Suprapubic skin (tissue), 4 donors: ENCODE data around the gene CCDC3. TPM values are rescaled to one million over a fixed set of nuclear protein-coding genes. Genes with fewer than 3 reads are reported as not detected.
"Not testable (repeated sequence)": the region's sequence is repeated elsewhere in the genome, so short reads cannot be mapped to it uniquely, and the experiment has no call there.

Experiments used
- DNase-seq, 2 donors: peaks; one replicate each; pipeline ENCODE4 v3.0.0-alpha.2; 2019; ENCODE audit warnings: low spot score in 2 of 2
- H3K27ac ChIP-seq: fragments of 200-600 bp; sonication (generic); one replicate; pipeline ENCODE4 v1.5.1; 2019
- H3K27me3 ChIP-seq: fragments of 200-600 bp; sonication (generic); one replicate; pipeline ENCODE4 v1.5.1; 2019
- H3K36me3 ChIP-seq: fragments of 200-600 bp; sonication (generic); one replicate; pipeline ENCODE4 v1.5.1; 2019
- H3K4me1 ChIP-seq: fragments of 200-600 bp; sonication (generic); one replicate; pipeline ENCODE4 v1.5.1; 2019
- H3K4me3 ChIP-seq: fragments of 200-600 bp; sonication (generic); one replicate; pipeline ENCODE4 v1.5.1; 2019; ENCODE audit warnings: mild to moderate bottlenecking
- H3K9me3 ChIP-seq: fragments of 200-600 bp; sonication (generic); one replicate; pipeline ENCODE4 v1.5.1; 2019
- EP300 ChIP-seq: sonication (generic); formaldehyde crosslinking; IDR thresholded peaks from one replicate; pipeline ENCODE4 v1.6.1; 2017; ENCODE audit warnings: antibody characterized with exemption
- POLR2A ChIP-seq, 2 donors: fragments of 450-650 bp; IDR thresholded peaks; one replicate each; pipeline ENCODE4 v1.6.1; 2017; ENCODE audit warnings: antibody characterized with exemption in 2 of 2, mild to moderate bottlenecking in 2 of 2, moderate library complexity in 2 of 2
- POLR2AphosphoS5 ChIP-seq, 3 donors: sonication (generic); formaldehyde crosslinking; IDR thresholded peaks; one replicate each; pipeline ENCODE4 v1.6.1; 2017; ENCODE audit warnings: antibody characterized with exemption in 3 of 3
- WGBS: methylation state at CpG from one replicate; pipeline ENCODE4 v1.1.5; 2018; 5-methylcytosine and 5-hydroxymethylcytosine counted together
- total RNA-seq, 4 donors: library from RNA; depleted of rRNA; stranded (reverse); fragments of >200 nt; gene quantifications; one replicate each; pipeline ENCODE4 v1.1.0, GENCODE V29; 2016
- TF ChIP-seq, protein P1 (sequence below), 2 donors: fragments of 200-600 bp in 1 of 2; fragments of 450-650 bp in 1 of 2; sonication (generic) in 1 of 2; IDR thresholded peaks; one replicate each; pipeline ENCODE4 v1.5.1; 2016 to 2019; ENCODE audit warnings: antibody characterized with exemption in 2 of 2, mild to moderate bottlenecking in 1 of 2, moderate library complexity in 1 of 2

CCDC3 gene
- total RNA-seq, 4 donors from 2014 or later: 31.3 to 124 (median 60.2) TPM

DNA sequence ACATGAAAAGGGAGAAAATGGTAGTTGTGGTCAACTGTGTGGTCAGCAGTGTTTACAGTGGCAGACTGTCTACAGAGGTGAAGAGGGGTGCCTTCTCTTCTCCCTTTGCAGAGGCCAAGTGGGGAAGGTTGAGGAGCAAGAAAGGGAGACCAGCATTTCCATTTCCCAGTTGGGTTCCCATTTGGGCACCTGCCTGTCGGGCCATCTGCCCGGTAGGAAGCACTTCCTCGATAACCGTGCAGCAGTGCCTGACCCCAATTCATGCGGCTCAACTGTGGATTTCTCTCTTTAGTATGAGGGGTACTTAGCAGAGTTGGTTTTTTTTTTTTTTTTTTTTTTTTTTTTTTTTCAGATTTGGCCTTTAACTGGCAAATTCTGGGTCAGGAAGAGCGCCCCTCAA lies 127.0 kb downstream of the CCDC3 start:
- DNase-seq: no peak
- Histone ChIP-seq H3K27ac (no peak overlapping the region), H3K9me3 (no peaks in the 10 kb centered on the region), H3K4me3 (no peak overlapping the region), H3K27me3 (no peaks in the 10 kb centered on the region), H3K36me3 (no peaks in the 10 kb centered on the region), H3K4me1 (peaks cover 14% of the 10 kb centered on the region)
- 95% methylated on average over 6 of the region's 6 CpGs for WGBS
- no peak for TF ChIP-seq POLR2A (IDR thresholded peaks at IDR 0.05)
- no peak for TF ChIP-seq POLR2AphosphoS5 (IDR thresholded peaks at IDR 0.05)
- TF ChIP-seq EP300: no peak
- TF ChIP-seq, protein P1, sequence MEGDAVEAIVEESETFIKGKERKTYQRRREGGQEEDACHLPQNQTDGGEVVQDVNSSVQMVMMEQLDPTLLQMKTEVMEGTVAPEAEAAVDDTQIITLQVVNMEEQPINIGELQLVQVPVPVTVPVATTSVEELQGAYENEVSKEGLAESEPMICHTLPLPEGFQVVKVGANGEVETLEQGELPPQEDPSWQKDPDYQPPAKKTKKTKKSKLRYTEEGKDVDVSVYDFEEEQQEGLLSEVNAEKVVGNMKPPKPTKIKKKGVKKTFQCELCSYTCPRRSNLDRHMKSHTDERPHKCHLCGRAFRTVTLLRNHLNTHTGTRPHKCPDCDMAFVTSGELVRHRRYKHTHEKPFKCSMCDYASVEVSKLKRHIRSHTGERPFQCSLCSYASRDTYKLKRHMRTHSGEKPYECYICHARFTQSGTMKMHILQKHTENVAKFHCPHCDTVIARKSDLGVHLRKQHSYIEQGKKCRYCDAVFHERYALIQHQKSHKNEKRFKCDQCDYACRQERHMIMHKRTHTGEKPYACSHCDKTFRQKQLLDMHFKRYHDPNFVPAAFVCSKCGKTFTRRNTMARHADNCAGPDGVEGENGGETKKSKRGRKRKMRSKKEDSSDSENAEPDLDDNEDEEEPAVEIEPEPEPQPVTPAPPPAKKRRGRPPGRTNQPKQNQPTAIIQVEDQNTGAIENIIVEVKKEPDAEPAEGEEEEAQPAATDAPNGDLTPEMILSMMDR (IDR thresholded peaks at IDR 0.05): no peak

DNA sequence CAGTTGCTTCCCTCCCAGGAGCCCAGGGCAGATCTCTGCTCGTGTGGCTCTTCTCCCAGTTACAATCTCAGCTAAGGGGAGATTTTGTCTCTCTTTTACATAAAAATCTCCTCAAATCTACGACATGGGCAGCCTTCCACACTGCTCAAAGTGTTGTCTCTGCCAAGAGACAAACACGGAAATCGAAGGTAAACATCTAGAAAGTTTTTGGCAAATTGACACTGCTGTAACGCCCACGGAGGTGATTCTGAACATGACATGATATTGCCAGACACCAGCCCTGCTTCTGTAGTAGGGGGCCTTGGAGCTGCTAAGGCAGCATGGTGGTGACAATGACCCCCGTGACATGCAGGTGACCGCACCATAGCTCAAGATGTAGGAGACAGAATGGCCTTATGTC lies 128.3 kb downstream of the CCDC3 start:
- Histone ChIP-seq H3K9me3 (no peaks in the 10 kb centered on the region), H3K27ac (no peak overlapping the region), H3K4me3 (no peak overlapping the region), H3K36me3 (no peaks in the 10 kb centered on the region), H3K4me1 (peaks cover 14% of the 10 kb centered on the region), H3K27me3 (no peaks in the 10 kb centered on the region)
- WGBS: 51% methylated on average over 8 of the region's 8 CpGs
- no peak for TF ChIP-seq EP300
- TF ChIP-seq POLR2AphosphoS5 (IDR thresholded peaks at IDR 0.05): no peak
- TF ChIP-seq, protein P1 (IDR thresholded peaks at IDR 0.05): no peak
- TF ChIP-seq POLR2A (IDR thresholded peaks at IDR 0.05): no peak
- no peak for DNase-seq

GRCh38 chr10:12872577-12872976 lies 128.9 kb downstream of the CCDC3 start:
- no peak for DNase-seq
- Histone ChIP-seq H3K27ac (no peak overlapping the region), H3K4me3 (no peak overlapping the region), H3K36me3 (no peaks in the 10 kb centered on the region), H3K4me1 (peaks cover 14% of the 10 kb centered on the region), H3K27me3 (no peaks in the 10 kb centered on the region), H3K9me3 (no peaks in the 10 kb centered on the region)
- WGBS: 90% methylated on average over 9 of the region's 9 CpGs
- no peak for TF ChIP-seq POLR2A (IDR thresholded peaks at IDR 0.05)
- no peak for TF ChIP-seq EP300
- TF ChIP-seq, protein P1 (IDR thresholded peaks at IDR 0.05): no peak
- no peak for TF ChIP-seq POLR2AphosphoS5 (IDR thresholded peaks at IDR 0.05)

DNA sequence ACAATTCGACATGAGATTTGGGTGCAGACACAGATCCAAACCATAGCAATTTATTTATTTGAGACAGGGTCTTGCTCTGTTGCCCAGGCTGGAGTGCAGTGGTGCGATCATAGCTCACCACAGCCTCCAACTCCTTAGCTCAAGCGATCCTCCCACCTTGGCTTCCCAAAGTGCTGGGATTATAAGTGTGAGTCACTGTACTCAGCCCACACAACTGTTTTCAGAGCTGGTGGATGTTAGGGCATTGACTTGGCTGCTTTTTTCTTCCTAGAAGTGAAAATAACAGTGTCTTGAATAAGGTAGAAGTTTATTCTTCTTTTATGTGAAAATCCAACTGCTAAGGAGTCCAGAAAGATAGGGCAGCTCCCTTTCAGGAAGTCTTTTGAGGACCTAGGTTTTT lies 132.1 kb downstream of the CCDC3 start:
- no peak overlapping the region for H3K27ac ChIP-seq
- WGBS: 89% methylated on average over 3 of the region's 3 CpGs
- H3K4me3 ChIP-seq: no peak overlapping the region
- no peaks in the 10 kb centered on the region for H3K27me3 ChIP-seq
- peaks cover 5% of the 10 kb centered on the region for H3K4me1 ChIP-seq
- no peak for DNase-seq
- TF ChIP-seq EP300: no peak
- TF ChIP-seq, protein P1 (IDR thresholded peaks at IDR 0.05): no peak
- no peak for TF ChIP-seq POLR2A (IDR thresholded peaks at IDR 0.05)
- no peak for TF ChIP-seq POLR2AphosphoS5 (IDR thresholded peaks at IDR 0.05)
- no peaks in the 10 kb centered on the region for H3K9me3 ChIP-seq
- H3K36me3 ChIP-seq: no peaks in the 10 kb centered on the region

GRCh38 chr10:12868229-12868628 lies 133.3 kb downstream of the CCDC3 start:
- H3K9me3 ChIP-seq: no peaks in the 10 kb centered on the region
- no peaks in the 10 kb centered on the region for H3K27me3 ChIP-seq
- WGBS: 75% methylated on average over 5 of the region's 5 CpGs
- H3K27ac ChIP-seq: no peak overlapping the region
- H3K4me3 ChIP-seq: no peak overlapping the region
- TF ChIP-seq POLR2A (IDR thresholded peaks at IDR 0.05) (no peak), POLR2AphosphoS5 (IDR thresholded peaks at IDR 0.05) (no peak), EP300 (no peak)
- TF ChIP-seq, protein P1 (IDR thresholded peaks at IDR 0.05): no peak
- no peak for DNase-seq
- H3K36me3 ChIP-seq: no peaks in the 10 kb centered on the region
- H3K4me1 ChIP-seq: peaks cover 1% of the 10 kb centered on the region

- 92% methylated on average over 6 of the region's 6 CpGs for WGBS
- not testable (repeated sequence) for H3K36me3 ChIP-seq, H3K9me3 ChIP-seq, H3K4me1 ChIP-seq, H3K27ac ChIP-seq, H3K4me3 ChIP-seq, H3K27me3 ChIP-seq, DNase-seq
Observed at GRCh38 chr10:12865515-12865914, 136.0 kb downstream of the CCDC3 start.
